Panc1 (cell line): Measurements from ENCODE around the gene VTI1B. TPM values are rescaled to one million over a fixed set of nuclear protein-coding genes. Genes with fewer than 3 reads are reported as not detected.
"Not testable (repeated sequence)": the region's sequence is repeated elsewhere in the genome, so short reads cannot be mapped to it uniquely, and the experiment has no call there.

ENCODE experiments used
- ATAC-seq: fragments of 200-7000 bp; cut with Tn5 transposase; 2 replicates; pipeline ENCODE4 v1.9.1; 2020; ENCODE audit warnings: mild to moderate bottlenecking, moderate library complexity
- BruUV-seq: library from RNA; stranded (reverse); fragments of 400-500 nt; replicated peaks from 2 replicates; lab custom pipeline; 2021; lab: Mats Ljungman, UMichigan
- CTCF ChIA-PET: fragments of 300-600 bp; sonication (Branson Sonifier 250); formaldehyde crosslinking; loops from one replicate; lab custom pipeline; 2022; ENCODE audit warnings: antibody characterized with exemption; lab: Charles Lee
- POLR2A ChIA-PET: fragments of 300-600 bp; sonication (Branson Sonifier 250); formaldehyde crosslinking; loops from one replicate; lab custom pipeline; 2022; ENCODE audit warnings: antibody characterized with exemption; lab: Charles Lee
- DNase-seq: peaks from one replicate; pipeline ENCODE4 v3.0.0-alpha.2; 2010; ENCODE audit warnings: low read depth, low spot score
- H3K27ac ChIP-seq: 2 replicates; pipeline ENCODE4 v1.5.1; 2011; ENCODE audit warnings: mild to moderate bottlenecking, low read length, inconsistent platforms
- H3K27me3 ChIP-seq: fragments of 200-500 bp; sonication (Bioruptor generic); 2 replicates; pipeline ENCODE4 v1.6.0; 2014; ENCODE audit warnings: low read length, inconsistent platforms; ENCODE audit not compliant: control insufficient read depth, insufficient read depth
- H3K36me3 ChIP-seq: fragments of 200-500 bp; sonication (Bioruptor generic); 2 replicates; pipeline ENCODE4 v1.5.1; 2014; ENCODE audit warnings: inconsistent platforms, mild to moderate bottlenecking, low read length, moderate library complexity; ENCODE audit not compliant: control insufficient read depth, insufficient read depth
- H3K4me1 ChIP-seq: 2 replicates; pipeline ENCODE4 v1.5.1; 2011; ENCODE audit warnings: inconsistent platforms, mild to moderate bottlenecking, low read length, moderate library complexity; ENCODE audit not compliant: control insufficient read depth, insufficient read depth
- H3K4me3 ChIP-seq, 2 experiments: 2 replicates each; pipeline ENCODE4 v1.5.1; 2011 to 2012; ENCODE audit warnings: low read depth in 2 of 2, low read length in 2 of 2, mild to moderate bottlenecking in 2 of 2, inconsistent platforms in 1 of 2, moderate library complexity in 1 of 2
- H3K9me3 ChIP-seq: fragments of 200-500 bp; sonication (Bioruptor generic); 2 replicates; pipeline ENCODE4 v1.5.1; 2014; ENCODE audit warnings: low read depth, mild to moderate bottlenecking, inconsistent platforms, low read length, moderate library complexity; ENCODE audit not compliant: control insufficient read depth, insufficient read depth
- CTCF ChIP-seq: fragments of 450-650 bp; IDR thresholded peaks from 2 replicates; pipeline ENCODE4 v1.5.1; 2017; ENCODE audit warnings: mild to moderate bottlenecking
- POLR2AphosphoS5 ChIP-seq: IDR thresholded peaks from 2 replicates; pipeline ENCODE4 v1.6.1; 2012; ENCODE audit warnings: mild to moderate bottlenecking, low read depth, low read length, moderate library complexity
- REST ChIP-seq, 2 experiments: IDR thresholded peaks; 2 replicates each; pipeline ENCODE4 v1.6.1; 2011 to 2012; ENCODE audit warnings: low read depth in 2 of 2, control low read depth in 1 of 2, low read length in 1 of 2, mild to moderate bottlenecking in 1 of 2, moderate library complexity in 1 of 2; ENCODE audit not compliant: insufficient read depth in 1 of 2
- SIN3A ChIP-seq: IDR thresholded peaks from 2 replicates; pipeline ENCODE4 v1.6.1; 2012; ENCODE audit warnings: low read depth, mild to moderate bottlenecking, low read length, moderate library complexity, borderline replicate concordance; ENCODE audit not compliant: insufficient read depth
- TCF7L2 ChIP-seq: IDR thresholded peaks from 2 replicates; pipeline ENCODE4 v1.6.1; 2011; ENCODE audit warnings: mild to moderate bottlenecking, low read depth, low read length, inconsistent platforms
- in situ Hi-C: cut with HindIII; loops from 2 replicates; pipeline ENCODE4 v1.10.0; 2016; ENCODE audit warnings: low sequenced_read_pairs, low pct_unique_long_range_greater_than_20kb
- intact Hi-C: fragments of 100-400 bp; cut with micrococcal nuclease; formaldehyde crosslinking; loops from one replicate; pipeline ENCODE4 v1.10.0; 2022; ENCODE audit not compliant: unreplicated experiment
- total RNA-seq: library from RNA; stranded (reverse); gene quantifications from one replicate; pipeline ENCODE4 v1.2.1, GENCODE V29; 2021; ENCODE audit not compliant: unreplicated experiment

VTI1B gene
- total RNA-seq, 1 experiment from 2014 or later = 84.9 TPM

- Histone ChIP-seq H3K27me3 (no peaks in the 10 kb centered on the region; the same call in none of the 2 replicates), H3K9me3 (no peaks in the 10 kb centered on the region), H3K4me3 (no peak overlapping the region), H3K36me3 (no peaks in the 10 kb centered on the region), H3K27ac (no peak overlapping the region), H3K4me1 (no peaks in the 10 kb centered on the region)
- DNase-seq = no peak
- intact Hi-C loops (no loop called here), in situ Hi-C loops (no loop called here)
- ChIA-PET CTCF (interaction anchor here (1.3 kb wide), 1 partner anchor 17 kb away, joined by 3 read pairs; no protein-coding TSS in a partner anchor), POLR2A (no interaction called here)
- ATAC-seq = no peak
- TF ChIP-seq POLR2AphosphoS5 (no peak), SIN3A (no peak), CTCF (no peak), TCF7L2 (no peak), REST (IDR thresholded peaks at IDR 0.05; ENCODE audit: insufficient read depth in 1 of 2, low read depth in 2 of 2, low read length in 1 of 2) (no peak)
- BruUV-seq = no TSS peak
Observed at GRCh38 chr14:67721875-67722274, 47.4 kb upstream of the VTI1B start.

GRCh38 chr14:67719866-67720265 lies 45.4 kb upstream of the VTI1B start:
- Histone ChIP-seq H3K9me3 (no peaks in the 10 kb centered on the region), H3K27ac (no peak overlapping the region), H3K27me3 (no peaks in the 10 kb centered on the region; the same call in none of the 2 replicates), H3K4me3 (no peak overlapping the region), H3K36me3 (no peaks in the 10 kb centered on the region), H3K4me1 (no peaks in the 10 kb centered on the region)
- TF ChIP-seq POLR2AphosphoS5 (no peak), SIN3A (no peak), TCF7L2 (no peak), REST (IDR thresholded peaks at IDR 0.05; ENCODE audit: insufficient read depth in 1 of 2, low read depth in 2 of 2, low read length in 1 of 2) (no peak), CTCF (no peak)
- ChIA-PET CTCF (no interaction called here), POLR2A (interaction anchor here (0.5 kb wide), 1 partner anchor 121 kb away, joined by 4 read pairs; no protein-coding TSS in a partner anchor)
- ATAC-seq (no peak), DNase-seq (no peak)
- in situ Hi-C loops = no loop called here
- intact Hi-C loops = no loop called here
- no TSS peak for BruUV-seq

GRCh38 chr14:67719385-67719784 lies 45.0 kb upstream of the VTI1B start:
- in situ Hi-C loops, CTCF ChIA-PET, DNase-seq, BruUV-seq, H3K36me3 ChIP-seq, H3K27me3 ChIP-seq, H3K9me3 ChIP-seq, H3K4me3 ChIP-seq, H3K4me1 ChIP-seq, intact Hi-C loops, H3K27ac ChIP-seq, ATAC-seq: not testable (repeated sequence)
- POLR2A ChIA-PET = interaction anchor here (0.5 kb wide), 1 partner anchor 121 kb away, joined by 4 read pairs; no protein-coding TSS in a partner anchor
